Inferior parietal cortex (tissue), 1 donor: ENCODE measurements around the gene IGFBP7.

ENCODE experiments used
- DNase-seq: peaks from one replicate; pipeline ENCODE4 v3.0.0-alpha.2; 2016; ENCODE audit errors: extremely low spot score

Gene IGFBP7

DNA sequence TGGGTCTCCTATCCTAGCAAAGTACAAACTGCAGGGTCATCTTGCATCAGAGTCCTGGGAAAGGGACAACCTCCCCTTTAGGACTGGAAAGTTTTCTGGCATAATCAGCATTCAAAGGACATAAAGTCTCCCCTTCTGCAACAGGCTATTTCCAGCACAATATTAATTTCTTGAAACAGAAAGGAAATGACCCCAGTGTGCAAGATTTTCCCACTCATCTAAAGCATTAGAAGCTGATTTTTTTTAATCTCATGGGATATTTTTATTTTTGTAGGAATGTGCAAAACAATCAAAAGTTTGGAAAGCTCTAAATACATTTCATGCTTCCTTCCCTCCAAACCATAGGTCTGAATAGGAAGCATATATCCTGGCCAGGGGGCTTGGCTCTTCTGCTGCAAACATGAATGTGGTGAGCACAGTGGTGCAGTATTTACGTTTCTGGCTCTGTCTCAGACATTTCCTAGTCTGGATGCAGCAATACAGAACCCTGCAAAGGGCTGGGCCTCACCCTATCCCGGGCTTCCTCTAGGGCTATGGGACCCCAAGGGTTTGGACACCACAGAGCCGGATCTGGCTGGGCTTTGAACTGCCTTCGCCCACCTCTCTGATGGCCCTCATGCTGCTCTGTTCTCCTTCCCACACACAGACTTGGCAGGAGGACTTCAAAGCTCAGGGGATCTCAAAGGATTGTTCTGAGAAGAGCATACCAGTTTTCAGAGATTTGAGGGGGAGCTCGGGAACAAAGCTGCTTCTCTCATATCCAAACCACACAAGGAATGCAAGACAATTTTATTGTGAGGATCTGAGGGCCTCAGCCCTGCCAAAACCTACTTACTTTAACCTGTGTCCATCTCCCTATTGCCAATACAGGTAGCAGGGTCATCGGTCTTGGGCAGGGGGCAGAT is 66.6 kb downstream of the IGFBP7 start:
- no peak for DNase-seq

DNA sequence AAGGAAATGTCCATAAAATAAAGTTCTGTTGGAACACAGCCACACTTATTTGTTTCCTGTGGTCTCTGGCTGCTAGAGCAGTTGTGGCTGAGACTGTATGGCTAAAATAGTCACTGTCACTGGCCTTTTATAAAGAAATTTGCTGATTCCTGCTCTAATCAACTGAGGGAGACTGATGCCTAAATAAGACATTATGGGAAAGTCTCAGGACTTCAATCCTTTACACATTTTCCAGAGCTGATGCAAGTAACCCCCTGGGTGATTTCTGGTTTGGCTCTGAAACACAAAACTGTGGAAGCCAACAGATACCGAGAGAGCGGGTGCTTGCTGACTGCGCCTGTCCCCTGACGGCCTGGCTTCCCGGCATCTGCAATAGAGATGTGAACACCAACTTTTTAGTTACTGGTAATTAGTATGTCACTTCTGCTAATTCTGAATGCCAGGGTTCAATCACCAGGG is 67.4 kb downstream of the IGFBP7 start:
- DNase-seq: no peak

DNA sequence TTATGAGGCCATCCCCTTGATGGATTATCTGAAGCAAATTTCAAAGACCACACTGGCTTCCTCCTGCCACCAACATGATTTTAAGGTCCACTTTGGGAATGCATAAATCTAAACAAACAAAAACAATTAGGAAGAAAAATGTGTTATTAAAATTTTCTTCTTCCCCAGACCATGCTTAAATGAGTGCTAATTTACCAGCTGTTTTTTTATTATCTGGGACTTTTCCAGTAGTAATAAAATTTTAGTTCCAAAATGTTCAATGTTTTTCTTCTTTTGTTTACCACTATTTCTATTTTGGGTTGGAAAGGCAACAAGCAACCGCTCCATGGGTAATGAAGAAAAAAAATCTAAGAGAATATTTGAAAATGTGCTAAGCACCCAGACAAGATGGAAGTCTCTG is 69.2 kb downstream of the IGFBP7 start:
- no peak for DNase-seq

DNA sequence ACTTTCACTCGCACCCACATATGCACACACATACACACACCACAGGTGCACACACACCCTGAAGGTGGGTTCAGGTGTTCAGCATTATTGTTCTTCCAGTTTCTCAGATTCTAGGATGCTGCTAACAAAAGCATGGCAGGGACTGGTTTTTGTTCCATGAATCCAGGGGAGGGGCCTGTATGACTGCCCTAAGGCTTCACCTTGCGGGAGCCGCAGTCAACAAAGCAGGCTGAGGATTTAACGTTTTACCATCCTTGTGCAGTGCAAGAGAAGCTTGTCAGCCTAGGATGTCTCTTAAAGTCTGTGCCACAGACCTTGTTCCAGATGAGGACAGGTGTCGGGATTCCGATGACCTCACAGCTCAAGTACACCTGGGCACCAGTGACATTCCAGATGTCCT is 69.7 kb downstream of the IGFBP7 start:
- no peak for DNase-seq

DNA sequence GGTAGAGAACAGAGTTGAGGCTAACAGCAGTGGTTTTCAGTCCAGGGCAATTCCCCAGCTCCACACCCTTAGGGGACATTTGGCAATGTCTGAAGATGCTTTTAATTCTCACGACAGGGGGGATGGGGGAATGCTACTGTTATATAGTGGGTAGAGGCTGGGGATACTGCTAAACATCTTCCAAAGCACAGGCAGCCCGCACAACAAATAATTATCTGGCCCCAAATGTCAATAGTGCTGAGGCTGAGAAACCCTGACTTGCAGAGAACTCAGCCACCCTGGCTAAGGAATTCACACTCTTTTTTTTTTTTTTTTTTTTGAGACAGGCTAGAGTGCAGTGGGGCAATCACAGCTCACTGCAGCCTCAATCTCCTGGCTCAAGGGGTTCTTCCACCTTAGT is 70.8 kb downstream of the IGFBP7 start:
- DNase-seq: no peak

DNA sequence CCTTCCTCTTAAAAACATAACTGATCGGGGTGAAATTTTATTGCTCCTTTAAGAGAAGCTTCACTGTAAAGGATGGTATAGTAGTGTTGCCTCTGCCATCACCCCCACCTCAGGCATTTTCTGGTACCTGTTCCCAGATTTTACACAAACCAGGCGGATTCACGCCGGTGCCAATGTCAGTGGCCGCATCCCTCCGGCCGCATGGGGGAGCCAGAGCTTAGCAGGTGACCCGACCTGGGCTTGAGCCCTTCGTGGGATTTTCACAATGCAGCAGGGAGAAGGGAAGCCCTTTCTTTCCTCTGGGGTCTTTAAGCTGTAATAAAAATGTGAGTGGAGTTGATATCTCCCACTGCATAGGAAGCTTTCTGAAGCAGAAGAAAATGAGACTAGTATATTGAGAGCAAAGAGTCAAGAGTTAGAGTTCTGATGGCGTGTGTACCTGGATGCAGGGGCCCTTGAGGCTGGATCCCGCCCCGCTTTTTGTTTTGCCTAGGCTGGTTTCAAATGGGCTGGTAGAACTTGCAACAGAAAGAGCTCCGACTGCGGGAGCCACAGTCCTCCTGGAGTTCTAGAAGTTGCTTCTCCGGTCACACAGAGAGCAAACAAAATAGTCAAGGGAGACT is 72.1 kb downstream of the IGFBP7 start:
- peak; percentile 64 for DNase-seq

DNA sequence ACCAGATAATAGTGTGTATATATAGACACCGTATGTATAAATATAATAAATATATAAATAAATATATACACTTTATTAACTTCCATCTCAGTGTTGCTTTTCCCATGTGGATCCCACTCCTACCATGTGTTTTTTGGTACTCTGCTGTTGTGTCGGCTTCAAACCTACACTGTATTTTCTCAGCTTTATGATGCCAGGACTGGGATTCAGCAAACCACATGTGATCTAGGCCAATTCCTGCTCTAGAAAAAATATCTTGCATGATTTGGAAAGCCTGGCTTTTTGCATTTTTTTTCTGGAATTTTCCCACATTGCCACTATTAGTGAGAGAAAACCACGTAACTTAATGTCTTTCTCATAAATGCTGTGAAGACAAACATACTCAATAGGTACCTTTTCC is 75.7 kb downstream of the IGFBP7 start:
- no peak for DNase-seq

DNA sequence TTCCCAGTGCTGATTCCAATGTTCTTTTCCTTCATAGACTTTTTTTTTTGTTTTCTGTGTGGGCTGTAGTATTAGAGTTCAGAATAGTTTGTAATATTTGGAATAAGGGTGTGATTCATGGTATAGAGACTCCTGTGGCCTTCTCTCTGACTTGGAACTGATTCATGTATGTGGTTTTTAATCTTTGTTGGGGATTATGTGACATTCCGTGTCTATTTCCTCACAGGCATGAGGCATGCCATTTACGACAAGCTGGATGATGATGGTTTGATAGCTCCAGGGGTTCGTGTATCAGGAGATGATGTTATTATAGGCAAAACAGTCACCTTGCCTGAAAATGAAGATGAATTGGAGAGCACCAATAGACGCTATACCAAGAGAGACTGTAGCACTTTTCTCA is 87.1 kb downstream of the IGFBP7 start:
- DNase-seq: no peak

DNA sequence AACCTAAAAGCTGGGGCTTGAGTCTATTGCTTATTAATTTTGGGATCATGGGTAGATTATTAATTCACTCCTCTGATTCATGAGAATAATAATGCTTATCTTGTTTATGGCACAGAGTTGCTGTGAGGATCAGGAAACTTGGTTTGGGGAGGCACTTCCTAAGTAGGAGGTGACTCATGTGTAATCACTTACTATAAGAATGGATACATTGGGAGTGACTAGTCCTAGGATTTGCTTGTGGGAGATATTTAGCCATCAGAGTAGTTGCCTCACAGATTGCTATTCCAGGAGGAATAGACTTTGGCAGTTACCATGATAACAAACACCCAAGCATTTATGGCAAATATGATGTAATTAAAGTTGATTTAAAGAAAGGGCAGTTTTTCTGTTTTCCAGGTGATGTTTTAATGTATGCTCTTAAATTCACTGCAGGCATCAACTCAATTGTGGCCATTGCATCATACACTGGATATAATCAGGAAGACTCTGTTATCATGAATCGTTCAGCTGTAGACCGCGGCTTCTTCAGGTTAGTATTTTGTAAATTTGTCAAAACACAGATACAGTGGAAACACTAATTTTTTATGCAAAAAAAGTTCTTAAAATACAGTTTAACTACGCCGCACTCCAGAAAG is 89.6 kb downstream of the IGFBP7 start:
- no peak for DNase-seq

DNA sequence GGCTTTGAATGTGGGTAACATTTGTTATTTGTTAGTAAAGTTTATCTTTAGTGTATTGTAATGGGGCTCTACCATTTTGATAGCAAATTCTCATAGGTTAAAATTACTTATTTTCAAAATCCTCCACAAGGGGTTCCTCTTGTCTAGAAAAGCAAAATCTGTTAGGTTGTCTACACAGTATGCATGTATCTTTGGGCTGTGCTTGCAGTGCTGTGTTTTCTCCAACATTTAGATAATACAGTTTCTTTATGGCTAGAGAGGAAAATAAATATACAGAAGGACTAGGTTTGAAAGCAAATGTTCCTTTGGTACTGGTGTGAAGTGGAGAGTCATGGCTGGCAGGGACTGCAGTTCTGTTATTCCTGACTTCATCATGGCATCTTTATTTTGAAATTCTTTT is 91.2 kb downstream of the IGFBP7 start:
- no peak for DNase-seq

DNA sequence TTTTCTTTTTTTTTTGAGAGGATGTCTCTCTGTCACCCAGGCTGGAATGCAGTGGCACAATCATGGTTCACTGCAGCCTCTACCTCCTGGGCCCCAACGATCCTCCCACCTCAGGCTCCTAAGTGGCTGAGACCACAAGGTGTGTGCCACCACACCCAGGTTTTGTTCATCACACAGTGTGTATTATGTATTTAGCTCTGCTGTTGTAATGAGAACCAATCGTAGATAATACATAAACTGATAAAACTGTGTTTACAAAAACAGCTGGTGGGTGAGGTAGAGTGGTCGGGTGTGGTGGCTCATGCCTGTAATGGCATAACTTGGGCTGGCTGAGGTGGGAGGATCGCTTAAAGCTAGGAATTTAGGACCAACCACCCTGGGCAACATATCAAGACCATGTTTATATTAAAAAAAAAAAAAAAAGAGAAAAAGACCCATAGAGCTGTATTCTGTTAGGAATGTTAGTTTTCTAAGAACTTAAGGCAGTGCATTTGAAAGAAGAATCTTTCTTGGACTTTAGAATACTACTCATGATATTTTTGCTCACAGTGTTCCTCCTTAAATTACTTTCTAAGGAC is 96.6 kb downstream of the IGFBP7 start:
- no peak for DNase-seq

DNA sequence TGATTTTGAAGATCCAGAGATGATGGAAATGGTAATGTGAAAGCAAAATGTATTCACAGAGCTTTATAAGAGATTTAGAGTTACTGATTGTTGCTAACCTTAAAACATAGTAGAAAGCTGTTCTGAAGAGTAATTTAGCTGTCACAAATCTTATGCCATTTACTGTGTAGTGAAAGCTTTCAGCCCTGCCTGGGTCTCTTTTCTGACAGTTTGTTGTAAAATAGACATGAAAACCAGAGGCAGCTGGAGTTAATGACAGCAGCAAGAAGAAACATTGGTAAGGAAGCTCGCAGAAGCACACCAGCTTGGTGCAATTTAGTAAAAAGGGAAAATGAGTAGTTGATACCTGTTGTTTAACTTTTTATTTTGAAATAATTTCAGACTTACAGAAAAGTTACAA is 110.4 kb downstream of the IGFBP7 start:
- no peak for DNase-seq

DNA sequence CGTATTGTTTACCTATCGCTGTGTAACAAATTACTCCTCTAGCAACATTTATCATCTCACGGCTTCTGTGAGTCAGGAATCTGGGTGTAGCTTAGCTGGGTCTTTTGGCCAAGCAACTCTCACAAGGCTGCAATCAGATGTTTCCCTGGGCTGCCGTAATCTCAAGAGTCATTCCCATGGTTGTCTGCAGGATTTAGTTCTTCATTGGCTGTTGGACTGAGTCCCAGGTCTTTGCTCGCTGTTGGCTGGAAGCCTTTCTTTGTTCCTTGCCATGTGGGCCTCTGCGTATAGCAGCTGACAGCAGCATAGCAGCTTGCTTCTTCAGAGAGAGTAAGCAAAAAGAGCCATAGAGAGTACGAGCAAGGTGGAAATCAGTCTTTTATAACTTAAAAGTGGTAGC is 114.7 kb downstream of the IGFBP7 start:
- DNase-seq: peak; percentile 89

DNA sequence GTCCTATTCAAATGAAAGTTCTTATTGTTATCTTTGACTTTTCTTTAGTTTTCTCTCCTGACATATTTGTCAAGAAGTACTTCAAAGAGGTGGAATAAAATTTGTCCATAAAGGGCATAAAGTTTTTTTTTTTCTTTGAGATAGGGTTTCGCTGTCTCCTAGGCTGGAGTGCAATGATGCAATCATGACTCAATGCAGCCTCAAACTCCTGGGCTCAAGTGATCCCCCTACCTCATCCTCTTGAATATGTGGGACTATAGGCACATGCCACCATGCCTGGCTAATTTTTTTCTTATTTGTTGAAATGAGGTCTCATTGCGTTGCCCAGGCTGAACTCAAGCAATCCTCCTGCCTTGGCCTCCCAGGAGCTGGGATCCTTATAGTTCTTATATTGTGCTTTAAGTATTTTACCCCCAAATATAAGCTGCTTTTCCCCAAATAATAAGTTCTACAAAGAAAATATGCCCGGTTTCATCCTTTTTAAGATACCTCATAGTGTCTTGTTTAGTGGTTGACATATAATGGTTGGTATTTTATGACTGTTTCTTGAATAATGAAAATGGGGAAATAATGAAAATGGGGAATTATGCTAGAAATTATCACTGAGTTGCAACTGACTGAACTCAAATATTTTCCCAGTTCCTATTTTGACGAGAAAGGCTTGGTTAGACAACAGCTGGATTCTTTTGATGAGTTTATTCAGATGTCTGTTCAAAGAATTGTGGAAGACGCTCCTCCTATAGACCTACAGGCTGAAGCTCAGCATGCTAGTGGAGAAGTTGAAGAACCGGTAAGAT is 119.9 kb downstream of the IGFBP7 start:
- no peak for DNase-seq

DNA sequence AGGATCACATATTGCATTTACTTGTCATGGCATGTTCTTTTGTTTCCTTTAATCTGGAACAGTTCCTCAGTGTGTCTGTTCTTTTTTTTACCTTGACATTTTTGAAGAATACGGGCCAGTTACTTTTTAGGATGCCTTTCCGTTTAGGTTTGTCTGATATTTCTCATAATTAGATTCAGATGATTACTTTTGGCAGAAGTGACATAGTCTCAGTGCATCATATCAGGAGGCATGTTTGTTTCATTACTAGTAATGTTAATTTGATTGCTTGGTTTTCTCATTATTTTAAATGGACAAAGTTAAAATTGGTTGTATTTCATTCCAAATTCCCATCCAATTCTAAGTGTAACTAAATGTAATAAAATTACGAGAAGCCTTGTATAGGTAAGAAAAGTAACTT is 123.2 kb downstream of the IGFBP7 start:
- DNase-seq: no peak

DNA sequence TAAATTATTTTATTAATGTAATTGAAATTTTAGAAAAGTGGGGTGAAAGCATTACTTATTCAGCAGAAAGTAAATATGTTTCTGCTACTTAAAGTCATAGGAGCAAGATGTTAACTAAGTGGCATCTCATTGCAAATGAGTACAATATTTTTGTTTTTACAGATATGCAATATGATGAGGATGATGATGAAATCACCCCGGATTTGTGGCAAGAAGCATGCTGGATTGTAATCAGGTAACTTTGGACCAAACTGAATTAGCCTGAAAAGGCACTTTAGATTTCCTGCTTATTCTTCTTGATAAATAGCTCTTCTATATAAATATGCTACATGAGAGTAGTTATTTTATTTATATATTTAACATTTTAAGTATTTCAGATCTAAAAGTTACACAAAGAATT is 124.0 kb downstream of the IGFBP7 start:
- no peak for DNase-seq

DNA sequence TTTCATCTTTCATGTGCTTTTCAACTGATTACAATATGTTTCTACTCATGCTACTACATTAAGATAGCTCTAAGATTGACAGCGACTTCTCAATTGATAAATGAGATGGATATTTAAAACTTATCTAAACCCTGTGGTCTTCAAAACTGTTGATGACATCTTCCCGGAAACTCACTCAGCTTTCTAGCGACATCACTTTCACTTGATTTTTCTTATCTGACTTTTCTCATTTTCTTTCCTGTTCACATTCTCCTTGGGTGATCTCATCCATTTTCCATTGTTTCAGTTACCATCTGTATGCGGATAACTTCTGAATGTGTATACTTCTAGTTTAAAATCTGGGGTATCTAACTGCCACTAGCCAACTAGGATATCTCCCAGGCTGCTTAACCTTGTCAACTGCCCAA is 128.4 kb downstream of the IGFBP7 start:
- DNase-seq: no peak
